Measurements from ENCODE around the gene PPP6R3. TPM values are rescaled to one million over a fixed set of nuclear protein-coding genes. Genes with fewer than 3 reads are reported as not detected.

PPP6R3 gene
- total and polyA plus RNA-seq, 2 of the 8 experiments (the other 6 are each of a cell fraction or from before 2014, with no cell fraction given), result 44.6 to 150 TPM

GRCh38 chr11:68444566-68444965 lies 16.0 kb upstream of the PPP6R3 start (continued):
- no peak for TF ChIP-seq MAFK (IDR thresholded peaks at IDR 0.05; ENCODE audit: low read depth, low read length)
- TF ChIP-seq EGR1 (IDR thresholded peaks at IDR 0.05; ENCODE audit: borderline replicate concordance, low read depth, low read length), result no peak
